OCI-LY1 (cell line): ENCODE measurements around the gene B4GALT6.

Experiments used
- CTCF ChIP-seq: fragments of 200-600 bp; sonication (generic), shearing (Covaris generic); IDR thresholded peaks from 2 replicates; pipeline ENCODE4 v1.5.1; 2017; ENCODE audit warnings: mild to moderate bottlenecking, antibody characterized with exemption, low read length, moderate library complexity, mixed read lengths
- EZH2 ChIP-seq: fragments of 200-600 bp; sonication (generic), shearing (Covaris generic); IDR thresholded peaks from 2 replicates; pipeline ENCODE4 v1.8.0; 2017; ENCODE audit warnings: borderline replicate concordance, mixed run types, mild to moderate bottlenecking, antibody characterized with exemption, low read length, moderate library complexity, mixed read lengths

DNA sequence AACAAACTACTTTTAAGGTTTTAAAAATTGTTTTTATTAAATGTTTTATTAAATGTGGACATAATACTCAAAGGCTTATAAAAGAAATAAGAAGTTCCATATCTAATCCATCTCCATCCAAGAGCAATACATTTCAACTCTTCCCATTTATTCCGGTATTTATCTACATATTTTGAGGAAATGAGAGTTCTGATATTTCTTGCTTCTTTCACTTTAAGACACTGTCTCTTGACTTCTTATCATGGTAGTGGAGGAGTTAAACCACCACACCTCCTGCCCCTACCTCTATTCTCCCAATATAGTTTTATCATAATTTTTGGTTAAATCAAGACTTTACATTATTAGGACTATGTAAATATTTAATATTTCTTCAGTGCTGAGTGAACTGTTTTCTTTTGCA lies 52.0 kb downstream of the B4GALT6 start:
- no peak for TF ChIP-seq CTCF
- TF ChIP-seq EZH2, result no peak
